Activated CD4-positive, alpha-beta memory T cell treated with anti-CD3 and anti-CD28 coated beads, Interleukin-2, amount 10 ng/mL, durations not matched to agents 7 days and 5 days (primary cell): ENCODE measurements around the gene EIF6. TPM values are rescaled to one million over a fixed set of nuclear protein-coding genes. Genes with fewer than 3 reads are reported as not detected.
A peak's percentile ranks its signal among the peaks of the same experiment; 100 is the strongest.

Experiments
- CTCF ChIA-PET: fragments of 350-600 bp; sonication (Branson Sonifier 250); formaldehyde crosslinking; loops from one replicate; lab custom pipeline; 2021; ENCODE audit warnings: antibody characterized with exemption, inconsistent platforms; lab: Charles Lee
- POLR2A ChIA-PET: fragments of 350-600 bp; sonication (Branson Sonifier 250); formaldehyde crosslinking; loops from one replicate; lab custom pipeline; 2021; ENCODE audit warnings: antibody characterized with exemption; lab: Charles Lee
- DNase-seq: peaks from one replicate; pipeline ENCODE4 v3.0.0-alpha.2; 2020
- H3K27ac Mint-ChIP-seq: one replicate; pipeline ENCODE4 v1.8.0; 2021; ENCODE audit warnings: mild to moderate bottlenecking, mixed read lengths
- H3K27me3 Mint-ChIP-seq: one replicate; pipeline ENCODE4 v1.8.0; 2021; ENCODE audit warnings: mixed read lengths
- H3K36me3 Mint-ChIP-seq: one replicate; pipeline ENCODE4 v1.8.0; 2021; ENCODE audit warnings: low read depth, mixed read lengths
- H3K4me1 Mint-ChIP-seq: one replicate; pipeline ENCODE4 v1.8.0; 2021; ENCODE audit warnings: mixed read lengths
- H3K4me3 Mint-ChIP-seq: one replicate; pipeline ENCODE4 v1.8.0; 2021; ENCODE audit warnings: mild to moderate bottlenecking, mixed read lengths
- H3K9me3 Mint-ChIP-seq: one replicate; pipeline ENCODE4 v1.8.0; 2021; ENCODE audit warnings: mixed read lengths
- total RNA-seq, 2 experiments: library from RNA; stranded (reverse); gene quantifications; one replicate each; pipeline ENCODE4 v1.2.3, GENCODE V29; 2021

EIF6 gene
- total RNA-seq, 2 experiments from 2014 or later, result 86.1 to 91.3 TPM

DNA sequence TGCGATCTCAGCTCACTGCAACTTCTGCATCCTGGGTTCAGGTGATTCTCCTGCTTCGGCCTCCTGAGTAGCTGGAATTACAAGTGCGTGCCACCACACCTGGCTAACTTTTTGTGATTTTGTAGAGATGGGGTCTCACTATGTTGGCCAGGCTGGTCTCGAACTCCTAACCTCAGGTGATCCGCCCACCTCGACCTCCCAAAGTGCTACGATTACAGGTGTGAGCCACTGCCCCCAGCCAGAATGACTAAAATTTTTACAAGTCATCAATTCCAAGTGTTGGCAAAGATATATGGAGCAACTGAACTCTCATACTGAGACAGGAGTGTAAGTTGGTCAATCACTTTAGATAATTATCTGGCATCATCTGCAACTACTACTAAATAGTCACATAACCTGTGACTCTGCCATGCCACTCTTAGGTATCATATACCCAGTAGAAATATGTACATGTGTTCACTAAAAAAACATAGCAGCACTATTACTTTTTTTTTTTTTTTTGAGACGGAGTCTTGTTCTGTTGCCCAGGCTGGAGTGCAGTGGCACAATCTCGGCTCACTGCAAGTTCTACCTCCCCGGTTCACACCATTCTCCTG is 3.0 kb downstream of the EIF6 start:
- POLR2A ChIA-PET, result interaction anchor here (1.0 kb wide), 1 partner anchor 134 kb away, joined by 3 read pairs; the partner anchor contains the start of gene EDEM2

DNA sequence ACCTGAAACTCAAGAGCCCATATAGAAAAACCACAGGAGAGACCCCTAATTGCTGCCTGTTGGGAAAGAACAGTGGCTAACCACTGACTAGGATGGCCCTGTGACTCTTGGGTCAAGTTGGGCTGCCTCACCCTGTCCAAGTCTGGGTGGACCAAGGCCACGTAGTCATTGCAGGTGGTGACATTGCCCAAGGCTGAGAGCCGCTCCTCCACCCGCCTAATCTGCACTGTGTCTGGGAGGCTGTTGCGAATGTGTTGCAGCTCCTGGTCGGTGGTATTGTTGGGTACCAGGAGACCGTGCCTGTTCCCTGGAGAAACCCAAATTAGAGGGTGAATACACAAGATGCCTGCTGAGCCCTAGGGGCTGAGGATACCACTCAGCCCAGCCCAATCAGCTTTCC is 4.0 kb downstream of the EIF6 start:
- peaks cover 48% of the 10 kb centered on the region for H3K36me3 Mint-ChIP-seq
- no peak overlapping the region for H3K27ac Mint-ChIP-seq
- POLR2A ChIA-PET, result interaction anchor here (1.2 kb wide), 1 partner anchor 104 kb away, joined by 4 read pairs; no protein-coding TSS in a partner anchor
- CTCF ChIA-PET, result no interaction called here
- H3K9me3 Mint-ChIP-seq, result no peaks in the 10 kb centered on the region
- H3K4me3 Mint-ChIP-seq, result no peak overlapping the region
- no peaks in the 10 kb centered on the region for H3K27me3 Mint-ChIP-seq
- H3K4me1 Mint-ChIP-seq, result peaks cover 52% of the 10 kb centered on the region
- DNase-seq, result no peak

More for the DNA sequence above, 3.0 kb downstream of the EIF6 start:
- Mint-ChIP-seq H3K36me3 (peaks cover 48% of the 10 kb centered on the region), H3K4me1 (peaks cover 52% of the 10 kb centered on the region), H3K4me3 (no peak overlapping the region), H3K27ac (no peak overlapping the region), H3K27me3 (no peaks in the 10 kb centered on the region), H3K9me3 (no peaks in the 10 kb centered on the region)
- CTCF ChIA-PET, result no interaction called here
- DNase-seq, result no peak

DNA sequence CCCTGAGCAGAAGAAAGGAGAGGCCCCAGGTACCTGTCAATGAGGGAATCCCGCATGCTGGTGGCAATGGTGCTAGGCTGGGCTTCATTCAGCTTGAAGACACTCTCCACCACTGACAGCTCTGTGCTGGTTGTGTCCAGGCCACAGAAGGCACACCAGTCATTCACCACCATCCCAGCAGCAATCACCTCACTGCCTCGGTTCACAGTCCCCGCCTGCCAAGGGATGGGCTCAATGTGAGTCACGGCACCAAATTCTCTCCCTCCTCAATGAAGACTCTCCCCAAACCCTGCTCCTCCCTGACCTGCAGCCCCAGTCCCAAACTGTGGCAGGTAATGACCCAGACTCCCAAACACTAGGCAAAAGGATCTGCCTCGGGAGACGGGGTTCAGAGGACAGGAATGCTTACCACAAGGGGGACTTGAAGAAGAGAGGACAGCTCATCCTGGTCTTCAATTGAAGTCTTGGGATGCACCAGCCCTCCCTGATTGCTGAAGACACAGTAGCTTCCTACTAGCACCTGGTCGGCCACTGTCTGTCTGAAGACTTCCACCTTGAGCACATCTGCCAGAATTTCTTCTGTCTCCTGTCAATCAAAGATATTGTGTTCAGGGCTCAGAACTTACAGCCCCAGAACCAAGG is 4.9 kb downstream of the EIF6 start:
- no peak for DNase-seq
- no peaks in the 10 kb centered on the region for H3K9me3 Mint-ChIP-seq
- POLR2A ChIA-PET, result interaction anchor here (1.0 kb wide), 1 partner anchor 132 kb away, joined by 3 read pairs; the partner anchor contains the start of gene EDEM2
- CTCF ChIA-PET, result interaction anchor here (0.6 to 0.9 kb wide), 2 partner anchors 24 to 168 kb away, joined by 3 read pairs; no protein-coding TSS in a partner anchor
- peaks cover 48% of the 10 kb centered on the region for H3K36me3 Mint-ChIP-seq
- peak overlapping the region; percentile 58 for H3K27ac Mint-ChIP-seq
- H3K4me1 Mint-ChIP-seq, result peaks cover 45% of the 10 kb centered on the region
- no peak overlapping the region for H3K4me3 Mint-ChIP-seq
- H3K27me3 Mint-ChIP-seq, result no peaks in the 10 kb centered on the region

DNA sequence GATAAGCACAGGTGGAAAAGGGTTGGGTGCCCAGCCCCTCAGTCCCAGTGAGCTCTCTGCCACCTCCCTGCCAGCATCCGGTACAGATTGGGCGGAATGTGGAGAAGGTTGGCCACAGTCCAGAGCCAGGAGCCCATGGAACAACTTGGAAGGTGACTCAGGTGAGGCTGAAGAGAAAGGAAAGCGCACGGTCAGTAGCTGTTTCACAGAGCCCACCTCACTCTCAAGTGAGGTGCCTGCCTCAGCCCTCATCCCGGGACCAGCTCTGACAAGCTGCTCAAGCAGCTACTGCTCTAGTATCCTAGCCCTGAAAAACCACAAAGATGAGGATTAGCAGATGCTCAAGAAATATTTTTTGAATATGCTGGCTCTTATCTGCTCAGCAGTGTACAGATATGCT is 5.5 kb downstream of the EIF6 start:
- Mint-ChIP-seq H3K4me3 (no peak overlapping the region), H3K27me3 (no peaks in the 10 kb centered on the region), H3K4me1 (peaks cover 45% of the 10 kb centered on the region), H3K36me3 (peaks cover 46% of the 10 kb centered on the region), H3K9me3 (no peaks in the 10 kb centered on the region), H3K27ac (peak overlapping the region; percentile 99)
- ChIA-PET POLR2A (interaction anchor here (1.0 kb wide), 1 partner anchor 132 kb away, joined by 3 read pairs; the partner anchor contains the start of gene EDEM2), CTCF (interaction anchor here (0.6 to 0.9 kb wide), 2 partner anchors 25 to 169 kb away, joined by 3 read pairs; no protein-coding TSS in a partner anchor)
- no peak for DNase-seq

DNA sequence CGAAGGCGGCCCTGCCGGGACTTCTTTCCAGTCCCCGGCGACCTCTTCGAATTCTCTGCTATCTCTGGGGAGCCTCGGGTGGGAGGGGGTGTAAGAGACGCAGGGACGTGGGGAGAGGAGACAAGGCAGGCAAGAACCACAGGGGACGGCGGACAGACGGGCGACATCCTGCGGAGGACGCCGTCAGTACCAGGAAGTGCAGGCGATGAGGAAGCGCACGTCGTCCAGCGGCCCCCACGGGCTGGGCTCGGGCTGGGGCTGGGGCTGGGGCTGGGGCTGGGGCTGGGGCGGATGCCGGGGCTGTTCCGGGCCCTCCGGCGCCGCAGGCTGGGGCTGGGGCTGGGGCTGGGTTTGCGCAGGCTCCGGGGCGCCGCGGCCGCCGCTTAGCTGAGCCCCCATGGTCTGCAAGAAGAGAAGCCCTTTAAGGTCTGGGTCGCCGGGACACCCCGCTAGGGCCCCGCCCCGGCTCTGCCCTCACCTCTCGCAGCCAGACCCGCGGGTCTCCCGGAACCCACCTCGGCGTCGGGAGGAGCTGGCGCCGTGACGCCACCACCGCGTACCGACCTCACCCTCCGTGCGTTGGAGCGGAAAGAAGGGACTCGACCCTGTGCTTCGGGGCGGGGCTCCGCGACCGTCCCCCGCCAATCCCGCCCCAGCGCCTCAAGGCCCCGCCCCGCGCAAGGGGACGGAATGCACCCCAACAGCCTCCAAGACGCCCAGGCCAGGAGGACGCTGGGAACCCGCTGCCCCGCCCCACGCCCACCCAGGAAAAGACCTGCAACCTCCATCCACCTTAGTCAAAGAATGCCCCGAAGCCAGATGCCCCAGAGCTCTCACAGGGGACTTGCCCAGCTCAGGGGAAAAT is 6.8 kb downstream of the EIF6 start, which contains the start of gene MMP24OS:
MMP24OS (minus strand) TSS at position 592 of the 865 bp plus-strand sequence; CDS start at position 399, 193 bp downstream.
- DNase-seq, result peak; percentile 93
- Mint-ChIP-seq H3K9me3 (no peaks in the 10 kb centered on the region), H3K36me3 (peaks cover 41% of the 10 kb centered on the region), H3K27ac (peak within 1 kb of the TSS; percentile 99), H3K4me3 (peak within 1 kb of the TSS; percentile 99), H3K27me3 (no peaks in the 10 kb centered on the region), H3K4me1 (peaks cover 35% of the 10 kb centered on the region)
- ChIA-PET CTCF (interaction anchor here (0.6 to 1.2 kb wide), 8 partner anchors 10 to 629 kb away, joined by 3 to 4 read pairs (median 3); partner anchors contain the start of genes CEP250 and EDEM2), POLR2A (interaction anchor here (0.6 to 2.3 kb wide), 26 partner anchors 9 to 1166 kb away, joined by 3 to 12 read pairs (median 4); partner anchors contain the start of genes CEP250, EDEM2, EIF2S2 and ERGIC3)

DNA sequence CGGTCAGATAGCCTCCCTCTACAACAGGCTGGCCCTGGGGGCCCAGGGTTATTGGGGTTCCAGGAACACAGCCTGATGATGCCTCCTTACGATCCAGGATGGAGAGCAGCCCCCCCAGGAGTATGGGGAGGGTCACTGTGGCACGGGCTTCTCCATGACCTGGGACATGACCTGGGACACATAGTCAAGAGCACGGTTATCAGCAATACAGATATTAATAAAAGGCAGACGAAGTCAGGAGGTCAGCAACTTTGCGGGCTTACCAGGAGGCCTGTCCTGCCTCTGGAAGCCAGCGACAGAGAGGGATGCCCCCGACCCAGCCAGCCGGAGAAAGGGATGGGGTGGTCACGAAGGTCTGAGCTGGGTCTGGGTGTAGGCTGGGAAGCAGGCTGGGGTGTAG is 7.4 kb downstream of the EIF6 start:
- POLR2A ChIA-PET, result interaction anchor here (1.0 to 2.3 kb wide), 13 partner anchors 11 to 676 kb away, joined by 3 to 12 read pairs (median 7); partner anchors contain the start of genes EDEM2, ERGIC3, NCOA6 and NFS1
- peaks cover 31% of the 10 kb centered on the region for H3K4me1 Mint-ChIP-seq
- no peak for DNase-seq
- H3K9me3 Mint-ChIP-seq, result no peaks in the 10 kb centered on the region
- peak overlapping the region; percentile 99 for H3K27ac Mint-ChIP-seq
- CTCF ChIA-PET, result interaction anchor here (0.6 to 1.2 kb wide), 3 partner anchors 11 to 629 kb away, joined by 3 to 4 read pairs (median 3); no protein-coding TSS in a partner anchor
- H3K36me3 Mint-ChIP-seq, result peaks cover 38% of the 10 kb centered on the region
- peak overlapping the region; percentile 99 for H3K4me3 Mint-ChIP-seq
- no peaks in the 10 kb centered on the region for H3K27me3 Mint-ChIP-seq

DNA sequence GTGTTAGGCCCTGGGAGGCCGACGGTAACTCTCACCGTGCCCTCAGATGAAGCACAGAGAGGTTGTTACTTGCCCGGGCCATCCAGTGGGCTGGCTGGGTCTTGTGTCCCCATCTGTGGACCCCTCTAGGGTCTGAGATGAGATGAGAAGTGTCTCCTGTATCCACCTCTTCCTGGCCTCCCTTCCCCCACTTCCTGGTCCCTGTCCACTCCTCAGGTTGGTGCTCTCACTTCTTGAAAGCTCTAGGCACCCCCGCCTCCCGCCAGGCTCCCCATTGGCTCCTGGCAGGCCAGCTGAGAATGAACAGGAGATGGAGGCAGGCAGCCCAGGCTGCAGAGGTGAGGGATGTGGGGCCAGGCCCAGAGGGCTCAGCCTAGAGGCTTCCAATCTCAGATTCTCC is 8.2 kb downstream of the EIF6 start:
- DNase-seq, result no peak
- Mint-ChIP-seq H3K27ac (peak overlapping the region; percentile 99), H3K36me3 (peaks cover 33% of the 10 kb centered on the region), H3K27me3 (no peaks in the 10 kb centered on the region), H3K4me1 (peaks cover 28% of the 10 kb centered on the region), H3K4me3 (peak overlapping the region; percentile 99), H3K9me3 (no peaks in the 10 kb centered on the region)
- ChIA-PET CTCF (no interaction called here), POLR2A (interaction anchor here (1.0 to 2.3 kb wide), 6 partner anchors 10 to 677 kb away, joined by 3 to 11 read pairs (median 8); partner anchors contain the start of genes EDEM2 and RBM39)

DNA sequence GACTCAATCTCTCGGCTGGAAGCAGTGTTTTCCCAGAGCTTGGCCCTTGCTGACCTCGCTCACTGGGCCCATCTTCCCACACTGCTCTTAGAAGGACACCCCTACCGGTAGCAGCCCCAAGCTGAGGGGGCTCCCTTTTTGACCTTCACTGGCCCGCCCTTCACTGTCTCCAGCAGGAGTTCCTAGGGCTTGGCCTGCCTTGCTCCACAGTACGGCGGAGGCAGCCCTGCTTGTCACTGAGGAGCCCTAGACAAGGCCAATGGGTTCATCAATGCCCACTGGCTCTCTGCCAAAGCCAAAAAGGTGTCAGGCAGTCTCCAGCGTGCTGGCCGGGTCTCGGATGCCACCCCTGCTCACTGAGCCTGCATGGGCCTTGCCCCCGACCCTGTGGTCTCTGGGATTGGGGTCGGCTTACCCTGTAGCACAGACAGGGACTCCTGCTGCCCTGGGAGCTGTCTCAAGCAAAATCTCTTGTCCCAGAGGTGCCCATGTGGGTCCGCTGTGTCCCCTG is 8.8 kb downstream of the EIF6 start:
- H3K9me3 Mint-ChIP-seq, result no peaks in the 10 kb centered on the region
- POLR2A ChIA-PET, result interaction anchor here (1.0 to 1.2 kb wide), 2 partner anchors 10 to 129 kb away, joined by 3 to 4 read pairs; partner anchors contain the start of gene EDEM2
- H3K27me3 Mint-ChIP-seq, result no peaks in the 10 kb centered on the region
- no peak for DNase-seq
- peak overlapping the region; percentile 99 for H3K27ac Mint-ChIP-seq
- H3K4me1 Mint-ChIP-seq, result peaks cover 31% of the 10 kb centered on the region
- CTCF ChIA-PET, result interaction anchor here (0.6 kb wide), 1 partner anchor 98 kb away, joined by 3 read pairs; no protein-coding TSS in a partner anchor
- peaks cover 33% of the 10 kb centered on the region for H3K36me3 Mint-ChIP-seq
- H3K4me3 Mint-ChIP-seq, result peak overlapping the region; percentile 99

DNA sequence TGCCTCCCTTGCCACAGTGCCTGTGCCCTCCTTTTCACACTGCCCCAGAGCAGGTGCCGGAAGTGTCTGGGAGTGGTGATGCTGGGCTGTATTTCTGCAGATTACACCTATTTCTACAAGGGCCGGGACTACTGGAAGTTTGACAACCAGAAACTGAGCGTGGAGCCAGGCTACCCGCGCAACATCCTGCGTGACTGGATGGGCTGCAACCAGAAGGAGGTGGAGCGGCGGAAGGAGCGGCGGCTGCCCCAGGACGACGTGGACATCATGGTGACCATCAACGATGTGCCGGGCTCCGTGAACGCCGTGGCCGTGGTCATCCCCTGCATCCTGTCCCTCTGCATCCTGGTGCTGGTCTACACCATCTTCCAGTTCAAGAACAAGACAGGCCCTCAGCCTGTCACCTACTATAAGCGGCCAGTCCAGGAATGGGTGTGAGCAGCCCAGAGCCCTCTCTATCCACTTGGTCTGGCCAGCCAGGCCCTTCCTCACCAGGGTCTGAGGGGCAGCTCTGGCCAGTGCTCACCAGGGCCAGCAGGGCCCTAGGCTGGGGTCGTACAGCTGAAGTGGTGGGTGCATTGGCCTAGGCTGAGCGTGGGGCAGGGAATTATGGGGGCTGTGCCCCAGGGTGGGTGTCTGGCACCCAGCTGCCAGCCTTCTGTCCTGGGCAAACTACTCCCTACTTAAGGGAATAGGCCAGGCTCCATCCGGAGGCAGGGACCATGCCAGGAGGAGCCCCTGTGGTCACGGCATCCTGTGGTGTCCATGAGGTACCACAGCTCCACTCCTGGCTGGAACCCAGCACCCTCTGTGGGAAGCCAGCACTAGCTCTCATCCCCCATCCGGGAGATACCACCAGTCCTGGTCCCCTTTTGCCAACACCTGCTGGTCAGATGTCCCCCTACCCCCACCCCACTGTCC is 10.1 kb downstream of the EIF6 start:
- Mint-ChIP-seq H3K4me3 (no peak overlapping the region), H3K36me3 (peaks cover 21% of the 10 kb centered on the region), H3K9me3 (no peaks in the 10 kb centered on the region), H3K27me3 (no peaks in the 10 kb centered on the region), H3K27ac (no peak overlapping the region), H3K4me1 (peaks cover 26% of the 10 kb centered on the region)
- POLR2A ChIA-PET, result no interaction called here
- CTCF ChIA-PET, result no interaction called here
- DNase-seq, result no peak

DNA sequence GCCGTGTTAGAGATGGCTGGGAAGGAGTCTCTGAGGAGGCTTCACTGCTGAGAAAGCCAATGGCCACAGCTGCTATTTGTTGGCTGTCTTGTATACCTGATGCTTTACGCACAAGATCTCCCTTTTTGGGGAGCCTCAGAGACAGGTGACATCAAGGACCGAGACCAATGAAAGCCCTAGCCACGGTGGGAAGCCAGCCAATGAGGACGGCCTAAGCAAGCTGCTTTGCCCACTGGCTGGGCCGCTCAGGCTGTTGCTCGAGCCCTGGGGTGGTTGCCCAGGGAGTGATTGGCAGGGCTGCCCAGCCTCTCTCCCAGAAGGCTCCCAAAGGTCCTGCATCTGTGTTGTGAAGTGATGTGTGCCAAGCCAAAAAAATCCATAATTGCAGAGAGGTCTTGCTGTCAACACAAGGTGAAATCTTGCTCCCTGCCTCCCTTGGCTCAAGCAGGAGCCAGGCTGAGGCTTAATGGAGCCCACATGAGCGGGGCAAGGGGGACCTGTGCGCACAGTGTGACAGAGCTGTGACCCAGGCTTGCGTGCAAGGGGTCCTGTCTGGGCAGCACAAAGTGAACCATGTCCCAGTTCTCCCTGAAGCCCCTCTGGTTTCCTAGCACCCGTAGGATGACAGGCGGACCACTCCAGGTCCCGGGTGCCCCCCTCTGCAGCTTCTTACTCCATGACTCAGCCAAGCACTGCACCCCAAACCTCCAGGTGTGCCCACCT is 11.0 kb downstream of the EIF6 start:
- no peak for DNase-seq
- H3K9me3 Mint-ChIP-seq, result no peaks in the 10 kb centered on the region
- no peaks in the 10 kb centered on the region for H3K27me3 Mint-ChIP-seq
- H3K36me3 Mint-ChIP-seq, result peaks cover 17% of the 10 kb centered on the region
- H3K27ac Mint-ChIP-seq, result no peak overlapping the region
- peaks cover 22% of the 10 kb centered on the region for H3K4me1 Mint-ChIP-seq
- ChIA-PET CTCF (interaction anchor here (1.1 kb wide), 1 partner anchor 129 kb away, joined by 3 read pairs; no protein-coding TSS in a partner anchor), POLR2A (no interaction called here)
- no peak overlapping the region for H3K4me3 Mint-ChIP-seq
